ENCODE data around the gene RNF17.
"Not testable (repeated sequence)": the region's sequence is repeated elsewhere in the genome, so short reads cannot be mapped to it uniquely, and the experiment has no call there.

RNF17 gene

DNA sequence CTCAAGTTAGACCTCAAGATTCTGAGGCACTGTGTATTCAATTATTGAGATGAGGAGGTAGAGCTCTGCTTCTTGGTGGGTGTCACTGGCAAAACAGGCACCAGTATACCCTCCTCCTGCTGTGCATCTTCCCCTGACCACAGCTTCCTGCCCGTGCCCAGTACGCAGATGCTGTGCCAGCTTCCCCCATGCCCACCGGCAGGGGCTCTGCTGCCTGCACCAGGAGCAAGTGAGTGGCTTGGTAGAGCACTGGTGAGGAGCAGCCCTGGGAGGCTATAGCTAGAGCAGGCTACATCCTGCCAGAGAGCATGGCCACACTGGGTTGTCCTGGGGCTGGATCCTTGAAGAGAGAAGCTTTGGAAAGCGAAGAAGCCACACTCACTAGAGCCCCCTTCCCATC, 21.0 kb upstream of the RNF17 start:
- DNase-seq (ENCODE audit: low spot score), result no peak

DNA sequence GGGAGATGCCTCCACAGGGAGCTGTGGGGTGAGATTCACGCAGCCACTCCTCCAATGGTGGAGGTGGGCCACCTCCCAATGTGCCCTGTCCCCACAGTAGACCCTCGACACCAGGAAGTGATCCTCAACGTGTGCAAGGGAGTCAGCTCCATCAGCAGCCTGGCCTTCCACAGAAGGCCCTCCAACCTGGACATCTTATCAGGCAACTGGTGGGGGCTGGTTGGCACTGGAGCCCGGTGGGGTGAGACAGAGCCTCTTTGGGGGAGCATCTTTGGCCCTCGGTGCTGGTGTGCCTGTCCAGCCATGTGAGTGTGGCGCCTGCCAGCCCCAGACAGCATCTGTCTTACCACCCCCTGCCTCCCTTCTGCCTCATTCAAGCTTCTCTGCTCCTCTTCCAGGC, 19.7 kb upstream of the RNF17 start:
- DNase-seq (ENCODE audit: low spot score), result no peak

- no peak for DNase-seq (ENCODE audit: low spot score)
Measured at GRCh38 chr13:24745516-24745860, 18.5 kb upstream of the RNF17 start.

DNA sequence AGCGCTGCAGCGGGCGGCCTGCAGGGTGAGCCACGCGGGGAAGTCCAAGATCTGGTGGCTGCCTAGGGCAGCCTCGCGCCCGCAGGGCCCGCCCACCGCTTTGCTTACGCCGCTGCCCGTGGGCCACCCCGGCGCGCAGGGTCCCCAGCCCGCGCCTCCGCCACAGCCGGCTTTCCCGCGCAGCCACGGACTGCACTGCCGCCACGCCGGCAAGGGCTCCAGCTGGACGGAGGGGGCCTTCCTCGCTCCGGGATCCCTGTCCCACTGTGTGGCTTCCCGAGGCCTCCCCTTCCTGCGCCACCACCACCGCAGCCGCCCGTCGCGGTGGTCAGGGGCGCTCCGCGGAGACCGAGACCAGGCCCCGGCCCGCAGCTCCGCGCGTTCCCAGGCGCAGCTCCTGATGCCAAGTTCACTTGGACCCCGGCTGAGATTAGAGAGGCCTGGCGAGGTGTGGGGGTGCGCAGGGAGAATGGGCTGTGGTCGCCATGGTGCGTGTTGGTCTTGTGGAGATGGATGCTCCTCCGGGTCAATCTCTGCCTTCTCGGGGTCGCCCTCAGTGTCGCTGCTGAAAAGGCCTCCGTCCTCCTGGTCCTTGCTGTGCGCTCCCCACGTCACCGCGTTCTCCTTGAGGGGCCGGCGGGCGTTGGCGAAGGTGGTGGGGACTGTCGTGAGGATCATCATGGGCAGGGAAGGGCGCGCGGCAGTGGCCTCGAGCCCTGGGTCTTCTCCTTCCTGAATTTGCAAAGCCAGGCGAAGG, 17.9 kb upstream of the RNF17 start:
- no peak for DNase-seq (ENCODE audit: low spot score)

GRCh38 chr13:24746618-24747247, 17.2 kb upstream of the RNF17 start:
- no peak for DNase-seq (ENCODE audit: low spot score)

DNA sequence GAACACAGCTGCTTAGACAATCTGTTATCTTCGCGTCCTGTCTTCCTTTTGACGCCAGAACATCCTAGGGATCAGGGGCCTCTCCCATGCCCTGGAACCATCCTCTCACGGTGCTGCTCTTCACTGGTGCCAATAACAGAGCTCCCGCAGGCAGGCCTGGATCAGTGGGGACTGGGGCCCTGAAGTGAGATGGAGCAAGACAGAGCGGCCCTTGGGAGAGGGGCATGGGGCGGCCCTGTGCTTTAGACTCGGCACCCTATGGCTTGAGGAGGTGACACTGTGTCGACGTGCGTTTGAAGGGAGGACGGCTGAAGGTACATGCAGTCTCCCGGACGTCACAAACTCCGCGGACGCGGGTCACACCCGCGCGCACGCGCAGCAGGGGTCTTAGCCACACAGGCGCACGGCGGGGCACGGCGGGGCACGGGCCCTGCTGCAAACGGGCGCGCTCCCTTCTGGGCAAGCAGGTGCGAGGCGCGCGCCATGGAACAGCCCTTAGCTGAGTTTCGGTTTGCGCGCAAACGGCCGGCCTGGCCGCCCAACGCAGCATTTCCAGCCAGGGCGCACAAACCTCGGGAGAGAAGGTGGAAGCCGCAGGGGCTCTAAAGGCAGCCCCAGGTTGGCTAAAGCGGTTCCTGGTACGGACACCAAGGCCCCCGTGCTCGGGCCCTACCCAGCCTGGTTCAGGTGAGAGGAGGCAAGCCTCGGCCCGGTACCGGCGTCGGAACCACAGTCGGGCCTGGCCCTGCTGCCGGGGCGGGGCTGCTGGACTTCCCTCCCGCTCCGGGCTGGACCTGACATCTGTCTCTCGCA, 16.5 kb upstream of the RNF17 start:
- DNase-seq (ENCODE audit: low spot score), result no peak

DNA sequence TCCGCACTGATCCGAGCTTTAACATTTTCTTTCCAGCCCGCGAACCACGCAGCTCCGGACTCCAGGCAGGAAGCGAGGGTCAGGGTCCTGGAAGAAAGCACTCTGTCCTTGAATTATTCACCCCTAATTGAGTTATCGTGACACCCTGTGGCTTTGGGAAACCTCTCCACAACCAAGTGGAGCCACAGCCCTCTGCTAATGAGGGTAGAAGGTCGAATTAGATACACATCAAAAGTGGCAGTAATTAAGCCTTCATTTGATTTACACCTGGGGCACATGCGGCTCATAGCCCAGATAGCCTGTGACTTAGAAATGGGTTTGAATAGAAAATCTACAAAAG, 15.9 kb upstream of the RNF17 start:
- no peak for DNase-seq (ENCODE audit: low spot score)

DNA sequence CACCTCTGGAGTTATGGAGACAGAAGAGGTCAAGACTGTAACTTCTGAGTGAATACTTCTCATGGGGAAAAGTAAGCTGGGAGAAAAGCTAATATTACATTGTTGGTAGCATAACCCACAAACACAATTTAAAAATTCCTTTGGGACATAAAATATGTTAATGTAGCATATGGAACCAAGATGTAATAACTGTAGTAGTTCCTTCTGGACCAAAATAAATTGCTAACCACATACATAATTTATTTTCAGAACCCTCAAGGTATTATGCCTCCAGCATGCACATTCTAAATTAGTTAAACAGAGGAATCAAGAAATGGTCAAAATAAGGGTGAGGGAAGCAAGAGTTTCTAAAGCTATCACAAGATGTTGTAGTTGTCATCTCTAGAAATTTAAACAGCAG, 4.8 kb upstream of the RNF17 start:
- no peak for DNase-seq (ENCODE audit: low spot score)

DNA sequence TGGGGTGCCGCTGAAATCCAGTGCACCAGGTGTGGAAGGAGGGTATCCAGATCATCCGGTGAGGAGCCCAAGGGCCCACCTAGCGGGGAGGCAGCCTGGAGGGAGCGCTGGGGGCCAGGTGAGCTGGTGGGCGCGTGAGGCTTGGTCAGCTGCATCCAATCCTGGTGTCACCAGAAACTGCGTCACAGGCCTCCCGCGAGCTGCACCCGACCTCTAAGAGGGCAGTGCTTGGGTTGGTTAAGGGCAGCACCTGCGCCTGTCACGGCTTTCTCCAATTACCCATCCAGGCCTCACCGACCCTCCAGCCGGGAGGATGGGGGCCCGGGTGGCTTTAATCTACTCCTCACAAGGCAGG, 284 bp downstream of the RNF17 start:
- DNase-seq (ENCODE audit: low spot score), result no peak

GRCh38 chr13:24777171-24777570, 13.2 kb downstream of the RNF17 start:
- no peak for DNase-seq (ENCODE audit: low spot score)

DNA sequence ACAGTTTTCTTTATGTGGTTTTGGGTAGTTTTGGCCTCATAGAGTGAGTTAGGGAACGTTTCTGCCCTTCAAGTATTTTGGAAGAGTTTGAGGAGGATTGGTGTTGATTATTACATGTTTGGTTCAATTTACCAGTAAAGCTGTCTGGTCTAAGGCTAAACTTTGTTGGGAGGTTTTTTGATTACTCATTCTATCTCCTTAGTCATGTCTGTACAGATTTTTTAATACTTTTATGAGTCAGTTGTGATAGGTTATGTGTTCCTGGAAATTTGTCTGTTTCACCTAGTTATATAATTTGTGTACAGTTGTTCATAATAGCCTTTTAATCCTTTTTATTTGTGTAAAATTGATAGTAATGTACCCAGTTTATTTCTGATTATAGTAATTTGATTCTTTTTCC, 20.4 kb downstream of the RNF17 start:
- DNase-seq (ENCODE audit: low spot score), result no peak

GRCh38 chr13:24788538-24788937, 24.6 kb downstream of the RNF17 start:
- no peak for DNase-seq (ENCODE audit: low spot score)

- DNase-seq (ENCODE audit: low spot score), result no peak
Measured at GRCh38 chr13:24802074-24802473, 38.1 kb downstream of the RNF17 start.

- DNase-seq (ENCODE audit: low spot score), result no peak
Measured at GRCh38 chr13:24821207-24821606, 57.2 kb downstream of the RNF17 start.

- DNase-seq (ENCODE audit: low spot score), result no peak
Measured at GRCh38 chr13:24822640-24823039, 58.7 kb downstream of the RNF17 start.

DNA sequence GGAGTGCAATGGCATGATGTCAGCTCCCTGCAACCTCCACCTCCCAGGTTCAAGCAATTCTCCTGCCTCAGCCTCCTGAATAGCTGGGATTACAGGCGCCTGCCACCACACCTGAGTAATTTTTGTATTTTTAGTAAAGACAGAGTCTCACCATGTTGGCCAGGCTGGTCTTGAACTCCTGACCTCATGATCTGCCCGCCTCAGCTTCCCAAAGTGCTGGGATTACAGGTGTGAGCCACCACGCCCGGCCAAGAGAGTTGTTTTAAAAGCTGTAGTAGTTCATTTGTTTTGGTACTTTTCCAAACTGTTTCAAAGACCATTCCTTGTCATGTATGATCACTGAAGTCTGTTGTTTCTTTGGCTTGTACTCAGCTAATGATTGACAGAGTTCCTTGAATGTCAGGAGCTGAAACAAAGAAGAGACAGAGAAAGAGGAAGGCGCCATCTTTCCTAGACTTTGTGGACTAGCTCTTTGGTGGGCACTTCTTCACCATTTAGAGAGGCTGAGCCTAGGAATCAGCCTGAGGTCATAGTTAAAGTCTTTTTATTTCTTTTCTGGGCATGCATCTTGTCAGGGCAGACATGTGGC, 59.2 kb downstream of the RNF17 start:
- not testable (repeated sequence) for DNase-seq (ENCODE audit: low spot score)

DNA sequence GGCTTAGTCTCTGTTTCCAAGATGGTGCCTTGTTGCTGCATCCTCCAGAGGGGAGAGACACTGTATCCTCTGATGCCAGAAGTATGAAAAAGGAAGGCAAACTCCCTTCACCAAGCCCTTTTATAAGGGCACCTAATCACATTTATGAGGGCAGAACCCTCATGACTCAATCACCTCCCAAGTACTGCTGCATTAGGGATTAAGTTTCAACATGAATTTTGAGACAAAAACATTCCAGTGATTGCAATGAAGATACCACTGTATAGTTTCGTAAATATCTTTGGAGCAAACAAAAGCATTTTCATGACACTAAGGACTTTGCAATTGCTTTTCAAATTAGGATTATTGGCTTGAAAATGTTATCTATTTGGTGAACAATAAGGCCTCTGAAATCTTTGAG, 63.8 kb downstream of the RNF17 start:
- no peak for DNase-seq (ENCODE audit: low spot score)

GRCh38 chr13:24834902-24835510, 71.0 kb downstream of the RNF17 start:
- DNase-seq (ENCODE audit: low spot score), result no peak

- not testable (repeated sequence) for DNase-seq (ENCODE audit: low spot score)
Measured at GRCh38 chr13:24837528-24837927, 73.6 kb downstream of the RNF17 start.

GRCh38 chr13:24842549-24843274, 78.7 kb downstream of the RNF17 start:
- DNase-seq (ENCODE audit: low spot score), result no peak

- DNase-seq (ENCODE audit: low spot score), result no peak
Measured at GRCh38 chr13:24851546-24851945, 87.6 kb downstream of the RNF17 start.

GRCh38 chr13:24854311-24854710, 90.3 kb downstream of the RNF17 start:
- DNase-seq (ENCODE audit: low spot score), result no peak

Measured in CD4-positive, alpha-beta T cell treated with Interleukin-6 at 100 ng/mL for 8 hours (primary cell).